SJCRH30 (cell line): ENCODE results near the gene ACLY. TPM values are rescaled to one million over a fixed set of nuclear protein-coding genes. Genes with fewer than 3 reads are reported as not detected.

Source experiments
- DNase-seq, 2 experiments: peaks; one replicate each; pipeline ENCODE4 v3.0.0-alpha.2; 2015 to 2020
- H3K27ac ChIP-seq: fragments of 250-450 bp; sonication (Bioruptor Pico); 2 replicates; pipeline ENCODE4 v1.5.1; 2020; ENCODE audit warnings: mild to moderate bottlenecking, moderate library complexity
- H3K27me3 ChIP-seq: fragments of 250-450 bp; sonication (Bioruptor Pico); 2 replicates; pipeline ENCODE4 v1.5.1; 2020; ENCODE audit warnings: mild to moderate bottlenecking, moderate library complexity
- H3K36me3 ChIP-seq: fragments of 250-450 bp; sonication (Bioruptor Pico); 2 replicates; pipeline ENCODE4 v1.5.1; 2020; ENCODE audit warnings: mild to moderate bottlenecking, moderate library complexity
- H3K4me1 ChIP-seq: fragments of 250-450 bp; sonication (Bioruptor Pico); 2 replicates; pipeline ENCODE4 v1.5.1; 2020; ENCODE audit warnings: mild to moderate bottlenecking, moderate library complexity
- H3K4me3 ChIP-seq: fragments of 250-450 bp; sonication (Bioruptor Pico); 2 replicates; pipeline ENCODE4 v1.5.1; 2020; ENCODE audit warnings: mild to moderate bottlenecking, moderate library complexity
- H3K9me3 ChIP-seq: fragments of 250-450 bp; sonication (Bioruptor Pico); replicated peaks from 2 replicates; pipeline ENCODE4 v1.5.1; 2020; ENCODE audit warnings: mild to moderate bottlenecking, moderate library complexity
- total RNA-seq: library from RNA; depleted of rRNA; stranded (reverse); fragments of >200 nt; shearing (Covaris generic); gene quantifications from 2 replicates; pipeline ENCODE4 v1.2.3, GENCODE V29; 2014; rRNA removed

Gene ACLY
- total RNA-seq, 1 experiment from 2014 or later = 137 TPM

- Histone ChIP-seq H3K27ac (no peak overlapping the region), H3K27me3 (no peaks in the 10 kb centered on the region), H3K4me1 (no peaks in the 10 kb centered on the region), H3K9me3 (no peaks in the 10 kb centered on the region), H3K36me3 (peaks cover 25% of the 10 kb centered on the region; the same call in 1 of the 2 replicates), H3K4me3 (no peak overlapping the region)
- DNase-seq = no peak
Measured at GRCh38 chr17:41823580-41823979, 95.2 kb downstream of the ACLY start.

GRCh38 chr17:41823141-41823524 is 95.6 kb downstream of the ACLY start:
- H3K36me3 ChIP-seq = peaks cover 25% of the 10 kb centered on the region; the same call in 1 of the 2 replicates
- DNase-seq = no peak
- H3K4me3 ChIP-seq = no peak overlapping the region
- no peaks in the 10 kb centered on the region for H3K27me3 ChIP-seq
- no peak overlapping the region for H3K27ac ChIP-seq
- H3K9me3 ChIP-seq = no peaks in the 10 kb centered on the region
- no peaks in the 10 kb centered on the region for H3K4me1 ChIP-seq

GRCh38 chr17:41822216-41823140 is 96.3 kb downstream of the ACLY start:
- Histone ChIP-seq H3K4me3 (no peak overlapping the region), H3K27ac (no peak overlapping the region), H3K9me3 (no peaks in the 10 kb centered on the region), H3K36me3 (peaks cover 24% of the 10 kb centered on the region; the same call in 1 of the 2 replicates), H3K27me3 (no peaks in the 10 kb centered on the region), H3K4me1 (no peaks in the 10 kb centered on the region)
- DNase-seq = no peak

GRCh38 chr17:41821776-41822175 is 97.0 kb downstream of the ACLY start:
- no peak for DNase-seq
- no peaks in the 10 kb centered on the region for H3K9me3 ChIP-seq
- no peak overlapping the region for H3K27ac ChIP-seq
- H3K27me3 ChIP-seq = no peaks in the 10 kb centered on the region
- H3K36me3 ChIP-seq = peaks cover 21% of the 10 kb centered on the region; the same call in 1 of the 2 replicates
- no peak overlapping the region for H3K4me3 ChIP-seq
- no peaks in the 10 kb centered on the region for H3K4me1 ChIP-seq

GRCh38 chr17:41818024-41818423 is 100.7 kb downstream of the ACLY start:
- Histone ChIP-seq H3K27ac (no peak overlapping the region), H3K27me3 (no peaks in the 10 kb centered on the region), H3K4me3 (no peak overlapping the region), H3K36me3 (peaks cover 10% of the 10 kb centered on the region; the same call in 1 of the 2 replicates), H3K9me3 (no peaks in the 10 kb centered on the region), H3K4me1 (no peaks in the 10 kb centered on the region)
- no peak for DNase-seq

Other genes with a start within 250 kb of the ACLY start
- 107 and 142 TPM in 2 replicates for gene EIF1, start 230.1 kb downstream of the ACLY start, total RNA-seq
- gene GAST, start 206.6 kb downstream of the ACLY start, total RNA-seq = not detected in 2 replicates
- gene HAP1, start 184.3 kb downstream of the ACLY start, total RNA-seq = 0.08 and 0.10 TPM in 2 replicates
- gene JUP, start 132.2 kb downstream of the ACLY start, total RNA-seq = 1.2 and 1.7 TPM in 2 replicates
- 15.7 and 16.9 TPM in 2 replicates for gene P3H4, start 107.0 kb downstream of the ACLY start, total RNA-seq
- gene FKBP10, start 105.9 kb downstream of the ACLY start, total RNA-seq = 61.4 and 72.2 TPM in 2 replicates
- gene NT5C3B, start 82.7 kb downstream of the ACLY start, total RNA-seq = 115 and 120 TPM in 2 replicates
- gene KLHL10, start 81.1 kb downstream of the ACLY start, total RNA-seq = not detected in 2 replicates
- 22.4 and 23.8 TPM in 2 replicates for gene KLHL11, start 53.5 kb downstream of the ACLY start, total RNA-seq
- gene ODAD4, start 11.7 kb upstream of the ACLY start, total RNA-seq = 0.15 and 0.24 TPM in 2 replicates
- 101 and 105 TPM in 2 replicates for gene CNP, start 47.8 kb upstream of the ACLY start, total RNA-seq
- gene DNAJC7, start 98.5 kb upstream of the ACLY start, total RNA-seq = 103 and 104 TPM in 2 replicates
- 80.3 and 81.6 TPM in 2 replicates for gene NKIRAS2, start 101.1 kb upstream of the ACLY start, total RNA-seq
- 0.18 and 0.49 TPM in 2 replicates for gene C17orf113, start 131.7 kb upstream of the ACLY start, total RNA-seq
- gene ZNF385C, start 179.5 kb upstream of the ACLY start, total RNA-seq = 1.3 and 1.5 TPM in 2 replicates
- 0.12 TPM in 1 of 2 replicates, not detected in the other for gene DHX58, start 193.8 kb upstream of the ACLY start, total RNA-seq
- 23.5 and 27.2 TPM in 2 replicates for gene KAT2A, start 202.4 kb upstream of the ACLY start, total RNA-seq
- gene HSPB9, start 203.9 kb upstream of the ACLY start, total RNA-seq = 0.28 and 0.32 TPM in 2 replicates
- 90.2 and 91.1 TPM in 2 replicates for gene RAB5C, start 236.0 kb upstream of the ACLY start, total RNA-seq